Measurements from ENCODE around the gene MRPL38.
A peak's percentile ranks its signal among the peaks of the same experiment; 100 is the strongest.
"Not testable (repeated sequence)": the region's sequence is repeated elsewhere in the genome, so short reads cannot be mapped to it uniquely, and the experiment has no call there.

MRPL38 gene

GRCh38 chr17:75896415-75897159, 8.1 kb downstream of the MRPL38 start, which contains the start of gene TRIM65:
Gene TRIM65 (minus strand): TSS chr17:75896951. CDS start chr17:75896937, 14 bp downstream.
- DNase-seq (ENCODE audit: low read depth), result no peak

- DNase-seq (ENCODE audit: low read depth), result no peak
Observed at GRCh38 chr17:75895370-75896155, 9.1 kb downstream of the MRPL38 start.

DNA sequence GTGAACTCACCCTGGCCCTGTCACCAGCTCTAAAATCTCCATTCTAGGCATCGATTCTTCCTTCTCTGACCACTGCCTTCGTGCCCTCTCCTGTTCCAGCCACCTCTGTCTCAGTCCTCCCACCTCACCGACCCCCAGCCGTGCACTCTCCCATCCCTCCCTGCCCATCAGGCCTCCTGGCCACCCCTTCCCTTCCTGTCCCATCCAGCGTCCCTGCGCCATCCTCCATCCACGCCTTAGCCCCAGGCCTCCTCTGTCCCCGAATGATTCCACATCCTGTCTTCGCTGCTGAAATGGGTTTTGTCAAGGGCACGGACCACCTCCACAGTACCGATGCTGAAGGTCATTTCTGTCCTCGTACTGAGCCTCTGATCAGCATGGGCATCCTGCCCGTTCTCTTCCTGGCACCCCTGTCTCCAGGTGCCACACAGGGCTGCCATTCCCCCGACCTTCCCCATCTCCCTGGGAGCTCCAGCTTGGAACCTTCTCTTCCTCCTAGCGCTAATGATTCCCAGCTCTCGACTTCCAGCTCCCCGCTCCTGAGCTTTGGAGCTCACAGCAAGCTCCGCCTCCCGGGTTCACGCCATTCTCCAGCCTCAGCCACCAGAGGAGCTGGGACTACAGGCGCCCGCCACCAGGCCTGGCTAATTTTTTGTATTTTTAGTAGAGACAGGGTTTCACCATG, 10.5 kb downstream of the MRPL38 start:
- DNase-seq (ENCODE audit: low read depth), result no peak

DNA sequence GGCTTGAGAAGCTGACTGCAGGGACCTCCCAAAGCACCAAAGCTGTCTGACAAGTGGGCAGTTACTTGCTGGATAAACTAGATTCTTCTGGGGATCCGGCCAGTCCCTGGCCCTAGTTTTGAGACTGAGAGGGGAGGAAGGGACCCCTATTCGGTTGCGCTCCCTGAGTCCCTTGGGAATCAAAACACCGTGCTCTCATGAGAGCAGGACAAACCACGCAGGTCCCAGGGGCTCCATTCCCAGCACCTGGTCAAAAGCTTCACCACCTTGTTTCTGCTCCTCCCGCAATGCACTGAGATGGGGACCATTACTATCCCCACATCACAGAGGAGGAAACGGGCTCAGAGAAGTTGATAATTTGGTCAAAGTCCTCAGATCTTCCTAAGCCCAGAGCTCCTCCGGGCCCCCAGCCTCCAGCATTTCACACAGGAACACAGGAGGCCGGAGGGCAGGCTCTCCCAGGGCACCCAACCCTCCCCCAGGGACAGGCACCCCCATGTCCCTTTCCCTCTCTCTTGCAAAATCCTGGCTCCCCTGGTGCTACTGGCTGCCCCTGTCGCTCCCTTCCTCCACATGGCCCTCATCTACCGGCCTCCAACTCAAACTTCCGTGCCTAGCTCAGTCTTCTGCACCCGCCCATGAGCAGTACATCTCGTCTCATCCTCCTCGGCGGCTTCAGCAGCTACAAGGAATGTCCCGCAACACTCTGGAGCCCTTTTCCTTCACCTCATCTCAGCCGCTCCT, 11.2 kb downstream of the MRPL38 start:
- DNase-seq (ENCODE audit: low read depth), result no peak

GRCh38 chr17:75892556-75893224, 12.0 kb downstream of the MRPL38 start:
- DNase-seq (ENCODE audit: low read depth), result no peak

DNA sequence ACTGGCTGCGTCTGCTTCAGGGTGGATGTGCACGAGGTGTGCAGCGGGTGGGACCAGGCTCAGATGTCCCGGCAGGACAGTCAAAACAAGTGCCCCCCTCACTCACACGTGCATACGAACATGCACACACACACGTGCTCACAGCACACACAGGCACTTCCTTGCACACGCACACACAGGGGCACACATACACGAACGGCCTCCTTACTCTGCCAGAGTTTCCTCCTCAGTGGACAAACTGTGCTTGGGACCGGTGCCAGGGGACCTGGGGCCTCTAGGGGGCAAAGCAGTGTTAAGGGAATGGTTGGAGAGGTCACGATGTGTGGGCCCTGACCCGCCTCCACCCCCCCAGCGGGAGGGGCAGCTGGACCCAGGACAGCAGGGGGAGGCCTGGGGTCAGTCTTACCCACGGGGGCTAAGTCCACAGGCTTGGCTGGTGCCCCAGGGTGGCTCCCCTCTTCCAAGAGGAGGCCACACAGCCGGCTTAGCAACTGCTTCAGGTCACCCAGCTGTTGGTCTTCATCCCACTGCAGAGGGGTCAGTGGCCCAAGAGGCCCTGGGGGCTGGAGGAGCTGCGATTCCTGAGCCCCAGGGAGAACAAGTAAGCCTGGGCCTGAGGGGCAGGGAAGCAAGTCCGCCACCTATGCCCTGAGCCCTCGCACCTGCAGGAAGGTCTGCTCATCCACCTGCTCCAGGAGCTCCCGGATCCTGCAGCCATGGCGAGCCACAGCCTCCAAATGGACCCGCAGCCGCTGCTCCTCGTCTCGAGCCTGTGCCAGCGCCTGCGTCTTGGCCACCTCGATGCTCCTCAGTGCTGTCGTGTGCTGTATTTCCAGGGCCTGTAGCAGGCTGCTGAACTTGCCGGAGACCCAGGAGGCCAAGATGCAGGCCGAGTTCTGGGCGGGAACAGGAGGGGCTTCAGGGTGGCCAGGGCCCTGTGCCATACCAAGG, 12.8 kb downstream of the MRPL38 start:
- no peak for DNase-seq (ENCODE audit: low read depth)

- DNase-seq (ENCODE audit: low read depth), result no peak
Observed at GRCh38 chr17:75891022-75891604, 13.6 kb downstream of the MRPL38 start.

- DNase-seq (ENCODE audit: low read depth), result no peak
Observed at GRCh38 chr17:75889454-75889853, 15.2 kb downstream of the MRPL38 start.

GRCh38 chr17:75888484-75888883, 16.2 kb downstream of the MRPL38 start:
- DNase-seq (ENCODE audit: low read depth), result no peak

GRCh38 chr17:75885860-75886259, 18.8 kb downstream of the MRPL38 start:
- DNase-seq (ENCODE audit: low read depth), result not testable (repeated sequence)

DNA sequence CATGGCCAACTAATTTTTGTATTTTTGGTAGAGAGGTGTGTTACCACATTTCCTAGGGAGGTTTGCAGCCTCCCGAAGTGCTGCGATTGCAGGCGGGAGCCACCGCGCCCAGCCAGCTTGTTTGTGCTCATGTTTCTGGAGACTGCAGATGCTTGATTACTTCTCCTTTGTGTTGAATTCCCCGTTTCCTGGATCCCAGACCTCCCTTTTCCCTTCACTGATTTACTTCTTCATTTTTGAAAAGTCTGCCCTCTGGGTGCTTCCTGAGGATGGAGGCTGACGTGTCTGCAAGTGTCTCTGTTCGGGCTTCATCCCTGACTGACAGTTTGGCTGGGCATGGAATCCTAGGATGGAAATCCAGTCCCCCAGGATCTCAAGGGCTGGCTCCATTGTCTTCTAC, 19.3 kb downstream of the MRPL38 start:
- DNase-seq (ENCODE audit: low read depth), result no peak

DNA sequence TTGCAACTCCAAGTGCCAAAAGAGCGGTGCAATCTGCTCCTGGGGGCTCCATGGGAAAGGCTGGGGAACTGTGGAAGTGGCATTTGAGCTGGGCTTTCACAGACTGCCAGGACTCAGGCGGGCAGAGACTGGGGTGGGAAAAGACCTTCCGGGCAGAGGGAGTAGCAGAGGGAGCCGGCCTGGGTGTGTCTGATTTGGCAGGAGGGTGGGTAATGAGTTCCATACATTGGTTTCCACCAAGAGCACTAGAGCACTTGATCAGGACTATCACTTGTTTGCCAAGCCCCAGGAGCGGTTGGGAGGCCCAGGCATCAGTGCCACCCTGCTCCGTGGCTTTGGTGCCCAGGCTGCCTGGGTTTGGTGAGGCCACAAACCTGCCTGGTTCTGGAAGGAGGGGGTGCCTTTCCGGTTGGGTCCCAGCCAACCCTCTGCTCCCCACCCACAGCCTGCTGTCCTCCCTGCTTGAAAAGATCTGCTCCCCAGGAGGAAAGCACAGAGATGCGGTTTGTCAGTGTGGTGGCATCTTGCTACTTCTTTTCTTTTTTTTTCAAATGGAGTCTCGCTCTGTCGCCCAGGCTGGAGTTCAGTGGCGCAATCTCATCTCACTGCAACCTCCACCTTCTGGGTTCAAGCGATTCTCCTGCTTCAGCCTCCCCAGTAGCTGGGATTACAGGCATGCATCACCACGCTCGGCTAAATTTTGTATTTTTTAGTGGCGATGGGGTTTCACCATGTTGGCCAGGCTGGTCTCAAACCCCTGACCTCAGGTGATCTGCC, 22.8 kb downstream of the MRPL38 start:
- no peak for DNase-seq (ENCODE audit: low read depth)

DNA sequence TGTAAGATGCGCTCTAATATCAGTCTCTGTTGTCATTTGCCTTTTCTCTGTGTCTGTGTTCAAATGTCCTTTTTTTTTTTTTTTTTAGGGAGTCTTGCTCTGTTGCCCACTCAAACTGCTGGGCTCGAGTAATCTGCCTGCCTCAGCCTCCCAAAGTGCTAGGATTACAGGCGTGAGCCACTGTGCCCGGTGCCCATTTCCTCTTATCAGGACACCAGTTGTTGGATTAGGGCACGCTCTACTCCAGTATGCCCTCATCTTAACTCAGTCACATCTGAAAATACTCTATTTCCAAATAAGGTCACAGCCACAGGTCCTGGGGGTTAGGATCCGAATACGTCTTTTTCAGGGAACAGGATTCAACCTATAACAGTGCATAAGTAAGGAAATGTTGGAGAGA, 24.4 kb downstream of the MRPL38 start:
- DNase-seq (ENCODE audit: low read depth), result no peak

GRCh38 chr17:75878174-75878998, 26.3 kb downstream of the MRPL38 start, which contains the start of gene TRIM47:
Gene TRIM47 (minus strand): TSS chr17:75878581. CDS start chr17:75878548, 33 bp downstream.
- no peak for DNase-seq (ENCODE audit: low read depth)

DNA sequence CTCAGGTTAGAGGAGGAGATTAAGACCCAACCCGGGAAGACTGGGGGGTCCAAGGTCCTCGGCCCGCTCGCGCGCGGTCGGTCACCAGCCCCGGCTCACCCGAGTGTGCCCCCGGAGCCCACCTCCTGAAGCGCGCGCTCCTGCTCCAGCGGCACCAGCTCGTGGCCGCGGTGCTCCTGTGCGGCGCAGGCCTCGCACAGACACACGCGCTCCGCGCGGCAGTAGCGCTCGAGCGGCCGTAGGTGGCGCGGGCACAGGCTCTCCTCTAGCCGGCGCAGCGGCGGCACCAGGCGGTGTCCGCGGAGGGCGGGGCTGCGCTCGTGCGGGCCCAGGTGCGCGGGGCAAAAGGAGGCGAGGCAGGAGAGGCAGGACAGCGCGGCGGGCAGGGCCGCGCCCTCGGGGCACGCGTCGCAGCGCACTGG, 26.9 kb downstream of the MRPL38 start:
- DNase-seq (ENCODE audit: low read depth), result no peak

GRCh38 chr17:75876938-75877751, 27.5 kb downstream of the MRPL38 start:
- peak; percentile 87 for DNase-seq (ENCODE audit: low read depth)
